GM21717 (cell line): Measurements from ENCODE around the gene PLVAP.
"Not testable (repeated sequence)": the region's sequence is repeated elsewhere in the genome, so short reads cannot be mapped to it uniquely, and the experiment has no call there.

Experiments
- ATAC-seq: cut with Tn5 transposase; IDR thresholded peaks from one replicate; pipeline ENCODE4 v1.9.1; 2021; ENCODE audit warnings: mild to moderate bottlenecking, moderate library complexity; ENCODE audit not compliant: unreplicated experiment

PLVAP gene

GRCh38 chr19:17402982-17403855 is 26.1 kb upstream of the PLVAP start:
- ATAC-seq = no peak

GRCh38 chr19:17401628-17402027 is 24.5 kb upstream of the PLVAP start:
- no peak for ATAC-seq

DNA sequence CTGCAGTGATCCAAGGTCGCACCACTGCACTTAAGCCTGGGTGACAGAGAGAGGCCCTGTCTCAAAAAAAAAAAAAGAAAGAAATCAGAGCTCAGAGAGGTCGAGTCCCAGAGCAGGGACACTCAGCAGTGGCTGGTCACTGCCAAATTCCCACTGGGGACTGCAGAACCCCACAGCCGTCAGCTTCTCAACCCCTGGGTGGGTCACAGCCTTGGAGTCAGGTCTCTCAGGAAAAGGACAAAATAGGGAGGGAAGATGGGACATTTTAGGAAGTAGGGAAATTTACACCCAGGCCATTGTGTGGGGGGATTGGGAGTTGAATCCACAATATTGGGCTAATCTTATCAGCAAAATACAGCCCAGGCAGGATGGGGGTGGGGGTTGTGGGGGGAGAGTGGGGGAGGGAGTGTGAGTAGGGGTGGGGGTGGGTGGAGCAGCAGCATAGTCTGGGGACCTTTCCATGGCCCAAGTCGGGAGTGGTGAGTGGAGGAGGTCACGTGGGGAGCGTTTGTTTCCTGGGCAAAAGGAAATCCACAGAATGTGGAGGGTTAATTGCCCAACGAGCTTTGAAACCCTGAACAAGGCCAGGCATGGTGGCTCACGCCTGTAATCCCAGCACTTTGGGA is 21.9 kb upstream of the PLVAP start:
- ATAC-seq = no peak

DNA sequence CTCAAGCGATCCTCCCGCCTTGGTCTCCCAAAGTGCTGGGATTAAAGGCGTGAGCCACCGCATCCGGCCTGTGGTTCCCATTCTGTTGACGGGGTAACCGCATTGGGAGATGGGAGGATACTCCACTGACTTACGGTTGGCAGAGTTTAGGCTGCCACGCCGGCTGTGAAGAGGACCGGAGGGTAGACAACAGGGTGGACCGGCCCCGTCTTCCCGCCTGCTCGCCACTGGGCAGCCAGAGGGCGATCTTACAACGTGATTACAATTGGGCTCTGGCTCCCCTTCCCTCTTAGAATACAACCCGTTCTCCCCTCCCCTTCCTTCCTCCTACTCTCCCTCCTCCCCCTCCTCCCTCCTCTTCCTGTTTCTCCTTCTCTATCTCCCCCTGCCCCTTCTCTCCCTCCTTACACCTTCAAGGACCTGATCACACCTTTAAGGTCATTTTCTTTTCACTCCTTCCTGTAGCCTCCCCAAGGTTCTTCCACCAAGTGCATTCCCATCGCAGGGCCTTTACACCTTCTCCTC is 17.8 kb upstream of the PLVAP start:
- ATAC-seq = no peak

GRCh38 chr19:17393914-17394313 is 16.8 kb upstream of the PLVAP start, which contains the start of gene CCDC194:
TSS of gene CCDC194 (minus strand) at chr19:17394196. CDS start at chr19:17394158, 38 bp downstream.
- no peak for ATAC-seq

DNA sequence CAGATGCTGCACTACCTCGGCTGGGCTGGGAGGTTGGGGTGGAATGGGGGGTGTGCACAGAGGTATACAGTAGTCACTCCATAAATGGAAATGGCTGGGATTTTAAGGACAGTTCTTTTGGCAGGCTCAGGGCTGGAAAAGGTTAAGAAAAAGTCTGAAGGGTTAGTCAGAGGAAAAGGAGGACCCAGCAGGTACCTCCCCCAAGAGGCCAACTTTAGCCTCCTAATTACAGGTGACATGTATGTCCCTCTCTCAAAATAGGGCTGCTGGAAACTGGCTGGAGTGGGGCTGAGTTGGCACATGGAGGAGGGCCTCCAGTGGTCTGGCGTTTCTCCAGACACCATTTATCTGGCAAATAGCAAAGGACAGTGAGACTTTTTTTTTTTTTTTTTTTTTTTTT is 15.9 kb upstream of the PLVAP start:
- no peak for ATAC-seq

- ATAC-seq = no peak
Measured at GRCh38 chr19:17391371-17392151, 14.4 kb upstream of the PLVAP start.

DNA sequence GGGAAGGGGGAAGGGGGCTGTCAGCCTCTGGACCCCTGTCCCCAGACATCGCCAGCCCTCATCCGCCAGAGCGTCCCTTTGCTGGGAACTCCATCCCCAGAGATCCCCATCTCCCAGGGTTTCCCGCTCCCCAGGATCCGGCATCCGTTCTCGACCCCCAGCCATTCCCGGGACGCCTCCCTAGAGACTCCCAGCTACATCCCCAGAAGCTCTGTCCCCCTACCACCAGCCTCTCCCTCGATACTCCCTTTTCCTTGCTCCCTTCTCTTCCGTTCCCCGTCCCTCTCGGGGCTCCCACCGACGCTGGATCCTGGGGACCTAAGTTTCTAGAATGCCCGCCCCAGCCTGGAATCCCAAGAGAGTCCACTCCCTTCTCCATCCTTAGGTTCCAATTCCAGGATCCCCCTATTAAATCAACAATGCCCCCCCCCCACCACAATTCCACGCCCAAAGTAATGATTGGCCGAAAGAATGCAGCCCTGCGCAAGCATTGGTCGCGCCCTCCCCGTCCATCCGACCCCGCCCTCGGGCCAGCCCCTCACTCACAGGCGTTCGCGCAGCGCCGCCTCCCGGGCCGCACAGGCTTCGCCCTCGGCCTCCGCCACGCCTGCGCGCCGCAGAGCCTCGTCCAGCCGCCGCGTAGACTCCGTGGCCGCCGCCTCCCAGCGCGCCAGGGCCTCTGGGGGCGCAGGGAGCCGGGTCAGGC is 13.7 kb upstream of the PLVAP start:
- ATAC-seq = peak; percentile 78

DNA sequence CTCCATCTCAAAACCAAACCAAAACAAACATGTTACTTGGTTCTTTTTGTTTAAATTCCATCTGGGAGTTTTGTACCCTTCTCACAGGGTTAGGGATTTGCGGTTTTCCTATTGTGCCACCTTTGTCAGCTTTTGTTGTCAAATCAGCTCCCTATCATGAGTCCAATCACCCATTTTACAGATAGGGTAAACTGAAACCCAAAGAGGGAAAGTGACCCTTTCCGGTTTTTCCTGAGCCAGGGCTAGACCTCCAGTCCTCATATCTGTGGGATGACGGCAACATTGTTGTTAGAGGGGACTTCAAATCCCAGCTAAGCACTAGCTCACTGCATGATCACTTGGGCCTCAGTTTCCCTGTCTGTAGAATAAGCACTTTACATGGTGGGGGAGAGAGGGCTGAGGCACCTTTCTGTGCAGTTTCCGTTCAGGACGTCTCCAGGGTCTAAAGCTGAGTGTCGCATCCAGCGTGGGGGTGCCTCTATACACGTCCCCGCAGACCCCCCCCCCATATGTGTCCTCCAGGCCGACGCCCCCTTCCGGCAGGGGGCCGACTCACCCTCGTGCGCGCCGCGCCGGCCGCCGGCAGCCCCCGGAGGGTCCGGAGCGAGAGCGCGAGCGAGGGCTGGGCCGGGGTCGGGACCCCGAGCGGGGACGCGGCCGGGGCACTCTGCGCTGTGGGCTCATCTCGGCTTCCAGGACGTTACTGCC is 13.0 kb upstream of the PLVAP start:
- ATAC-seq = no peak

DNA sequence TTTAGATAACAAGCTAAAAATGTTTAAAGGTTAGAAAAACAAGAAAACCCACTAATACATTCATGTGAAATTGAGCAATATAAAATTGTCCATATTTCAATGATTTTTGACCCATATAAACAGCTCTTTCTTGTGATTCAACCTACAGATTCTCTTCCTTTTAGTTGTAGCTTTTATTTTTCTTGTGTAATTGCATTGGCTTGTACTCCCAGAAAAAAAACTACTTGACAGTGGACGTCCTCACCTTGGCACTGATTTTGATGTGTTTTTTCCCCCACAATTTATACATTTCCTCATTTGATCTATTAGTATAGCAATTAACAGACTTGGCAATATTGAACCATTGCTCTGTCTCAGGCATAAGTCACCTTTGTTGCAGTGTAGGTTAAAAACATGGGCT is 12.1 kb upstream of the PLVAP start:
- ATAC-seq = no peak

DNA sequence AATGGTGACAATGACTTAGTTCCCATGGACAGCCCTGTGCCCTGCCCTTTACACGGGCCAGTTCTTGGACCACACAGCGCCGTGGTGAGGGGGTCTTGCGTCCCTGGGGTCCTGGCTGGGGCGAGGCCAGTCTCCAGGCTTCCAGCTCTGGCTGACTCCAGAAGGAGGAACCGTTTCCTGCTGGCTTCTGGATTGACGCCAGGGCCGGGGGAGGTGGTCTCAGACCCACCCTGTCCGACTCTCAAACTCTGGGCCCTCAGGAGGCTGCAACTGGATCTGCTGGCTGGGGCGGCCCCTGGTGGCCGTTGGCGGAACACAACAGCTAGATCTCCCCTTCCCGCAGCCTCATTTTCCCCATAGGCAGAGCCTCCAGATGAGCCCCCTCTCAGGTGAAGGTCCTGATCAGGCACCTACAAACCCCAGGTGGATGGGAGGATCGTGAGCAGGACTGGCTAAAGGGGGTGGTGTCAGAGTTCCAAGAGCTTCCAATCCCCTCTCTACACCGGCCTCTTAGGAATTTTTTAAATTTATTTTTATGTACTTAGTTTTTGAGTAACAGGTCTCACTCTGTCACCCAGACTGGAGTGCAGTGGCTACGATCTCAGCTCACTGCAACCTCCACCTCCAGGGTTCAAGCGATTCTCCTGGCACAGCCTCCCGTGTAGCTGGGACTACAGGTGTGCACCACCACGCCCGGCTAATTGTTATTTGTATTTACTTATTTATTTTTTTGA is 8.9 kb upstream of the PLVAP start:
- ATAC-seq = no peak

DNA sequence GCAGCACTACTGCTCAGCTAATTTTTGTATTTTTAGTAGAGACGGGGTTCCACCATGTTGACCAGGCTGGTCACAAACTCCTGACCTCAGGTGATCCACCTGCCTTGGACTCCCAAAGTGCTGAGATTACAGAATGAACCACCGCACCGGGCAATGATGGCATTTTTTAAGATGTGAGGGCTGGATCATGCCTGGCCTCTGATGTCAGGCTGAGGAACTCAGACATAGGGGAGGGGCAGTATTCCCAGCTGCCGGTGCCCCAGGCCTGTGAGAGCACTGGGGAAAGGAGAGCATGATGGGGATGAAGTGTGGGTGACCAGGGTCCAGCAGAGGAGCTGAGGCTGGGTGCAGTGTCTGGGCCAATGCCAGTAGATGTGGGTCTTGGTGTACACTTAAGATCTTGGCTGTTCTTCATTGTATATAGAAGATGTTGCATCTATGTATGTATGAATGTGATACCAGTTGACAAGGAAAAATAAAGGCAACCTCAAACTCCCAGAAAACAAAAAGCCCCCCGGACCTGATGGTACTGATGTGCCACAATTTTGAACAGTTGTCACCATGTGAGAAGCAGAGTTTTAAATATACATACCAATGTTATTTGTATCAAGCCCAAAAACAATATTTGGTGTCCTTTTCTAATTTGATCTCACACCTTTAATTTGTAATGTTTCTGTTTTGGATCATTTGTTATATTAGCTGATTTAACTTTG is 3.4 kb upstream of the PLVAP start:
- no peak for ATAC-seq

DNA sequence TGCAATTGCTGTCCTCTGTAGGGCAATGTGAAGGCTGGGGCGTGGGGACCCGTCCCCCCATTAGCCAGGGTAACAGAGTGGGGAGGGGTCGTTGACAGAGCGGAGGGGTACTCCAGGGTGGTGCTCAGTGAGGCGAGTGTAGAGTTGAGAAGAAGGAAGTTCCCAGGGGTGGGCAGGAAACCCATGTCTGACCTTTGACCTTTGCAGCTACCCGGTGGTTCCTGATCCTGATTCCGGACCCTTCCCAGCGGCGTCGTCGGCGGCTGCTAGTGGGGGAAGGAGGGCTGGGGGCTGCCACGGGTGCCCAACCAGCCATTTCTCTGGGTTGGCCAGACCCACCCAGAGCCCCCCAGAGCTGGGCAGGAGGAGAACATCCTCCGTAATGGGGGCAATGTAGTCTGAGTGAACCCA is 2.1 kb upstream of the PLVAP start:
- ATAC-seq = no peak

DNA sequence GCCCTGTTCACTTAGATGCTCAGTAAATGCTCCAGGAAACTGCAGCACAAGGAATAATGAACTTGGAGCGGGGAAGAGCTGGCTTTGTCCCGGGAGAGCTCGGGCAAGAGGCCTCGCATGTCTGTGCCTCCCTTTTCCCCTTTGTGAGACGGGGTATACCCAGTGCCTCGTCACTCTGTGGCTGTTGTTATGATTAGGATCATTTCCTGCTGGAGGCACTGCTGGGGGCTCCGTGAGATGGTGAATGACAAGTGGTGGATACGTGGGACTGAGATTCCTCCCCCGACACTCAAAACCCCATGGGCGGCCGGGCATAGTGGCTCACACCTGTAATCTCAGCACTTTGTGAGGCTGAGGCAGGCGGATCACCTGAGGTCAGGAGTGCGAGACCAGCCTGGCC is 1.1 kb upstream of the PLVAP start:
- no peak for ATAC-seq

DNA sequence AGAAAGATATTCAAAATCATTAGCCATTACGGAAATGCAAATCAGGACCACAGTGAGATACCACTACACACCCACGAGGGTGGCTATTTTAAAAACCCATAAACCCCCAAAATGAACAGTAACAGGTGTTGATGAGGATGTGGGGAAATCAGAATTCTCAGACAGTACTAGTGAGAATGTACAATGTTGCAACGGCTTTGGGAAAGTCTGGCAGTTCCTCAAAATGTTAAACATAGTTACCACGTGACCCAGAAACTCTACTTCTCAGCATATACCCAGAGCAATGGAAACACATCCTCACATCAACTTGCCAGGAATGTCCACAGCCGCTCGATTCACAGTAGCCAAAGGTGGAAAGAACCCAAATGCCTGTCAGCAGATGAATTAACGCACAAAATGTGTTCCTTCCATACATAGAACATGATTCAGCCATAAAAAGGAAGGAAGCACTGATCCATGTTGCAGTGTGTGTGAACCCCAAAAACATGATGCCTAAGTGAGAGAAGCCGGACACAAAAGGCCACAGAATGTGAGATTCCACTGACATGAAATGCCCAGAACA is 7.0 kb downstream of the PLVAP start:
- peak; percentile 71 for ATAC-seq

DNA sequence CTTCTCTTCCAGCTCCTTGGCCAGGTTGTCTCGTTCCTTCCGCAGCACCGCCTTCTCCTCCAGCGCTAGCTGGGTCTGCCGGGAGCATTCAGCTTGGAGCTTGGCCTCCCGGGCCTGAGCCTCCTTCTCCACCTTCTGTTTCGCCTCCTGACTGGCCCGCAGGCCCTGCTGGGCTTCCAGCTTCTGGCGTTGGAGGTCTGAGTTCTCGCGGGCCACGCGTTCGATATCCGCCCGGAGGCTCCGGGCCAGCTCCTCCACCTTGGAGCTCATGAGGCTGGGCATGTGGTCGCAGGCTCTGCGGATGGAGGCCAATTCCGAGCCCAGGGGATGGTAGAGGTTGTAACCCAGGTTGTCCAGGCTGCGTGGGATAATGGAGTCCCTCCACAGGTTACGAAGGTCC is 11.8 kb downstream of the PLVAP start:
- no peak for ATAC-seq

DNA sequence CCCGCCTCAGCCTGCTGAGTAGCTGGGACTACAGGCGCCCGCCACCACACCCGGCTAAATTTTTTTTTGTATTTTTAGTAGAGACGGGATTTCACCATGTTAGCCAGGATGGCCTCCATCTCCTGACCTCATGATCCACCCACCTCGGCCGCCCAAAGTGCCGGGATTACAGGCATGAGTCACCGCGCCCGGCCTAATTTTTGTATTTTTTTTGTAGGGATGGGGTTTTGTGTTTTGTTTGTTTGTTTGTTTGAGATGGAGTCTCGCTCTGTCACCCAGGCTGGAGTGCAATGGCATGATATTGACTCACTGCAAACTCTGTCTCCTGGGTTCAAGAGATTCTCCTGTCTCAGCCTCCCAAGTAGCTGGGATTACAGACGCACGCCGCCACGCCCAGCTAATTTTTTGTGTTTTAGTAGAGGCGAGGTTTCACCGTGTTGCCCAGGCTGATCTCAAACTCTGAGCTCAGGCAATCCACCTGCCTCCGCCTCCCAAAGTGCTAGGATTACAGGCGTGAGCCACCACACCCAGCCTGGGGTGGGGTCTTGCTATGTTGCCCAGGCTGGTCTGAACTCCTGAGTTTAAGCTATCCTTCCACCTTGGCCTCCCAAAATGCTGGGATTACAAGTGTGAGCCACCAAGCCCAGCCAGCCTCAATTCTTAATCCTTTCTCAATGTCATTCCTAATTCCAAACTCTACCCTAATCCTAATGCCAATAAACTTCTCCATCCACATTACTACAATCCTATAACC is 13.1 kb downstream of the PLVAP start:
- not testable (repeated sequence) for ATAC-seq
